ENCODE results near the gene PLCL1.
"Not testable (repeated sequence)": the region's sequence is repeated elsewhere in the genome, so short reads cannot be mapped to it uniquely, and the experiment has no call there.

DNA sequence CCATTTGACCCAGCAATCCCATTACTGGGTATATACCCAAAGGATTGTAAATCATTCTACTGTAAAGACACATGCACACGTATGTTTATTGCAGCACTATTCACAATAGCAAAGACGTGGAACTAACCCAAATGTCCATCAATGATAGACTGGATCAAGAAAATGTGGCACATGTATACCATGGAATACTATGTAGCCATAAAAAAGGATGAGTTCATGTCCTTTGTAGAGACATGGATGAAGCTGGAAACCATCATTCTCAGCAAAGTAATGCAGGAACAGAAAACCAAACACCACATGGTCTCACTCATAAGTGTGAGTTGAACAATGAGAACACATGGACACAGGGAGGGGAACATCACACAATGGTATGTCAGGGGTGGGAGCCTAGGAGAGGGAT lies 30.4 kb downstream of the PLCL1 start:
- TF ChIP-seq, protein P1, sequence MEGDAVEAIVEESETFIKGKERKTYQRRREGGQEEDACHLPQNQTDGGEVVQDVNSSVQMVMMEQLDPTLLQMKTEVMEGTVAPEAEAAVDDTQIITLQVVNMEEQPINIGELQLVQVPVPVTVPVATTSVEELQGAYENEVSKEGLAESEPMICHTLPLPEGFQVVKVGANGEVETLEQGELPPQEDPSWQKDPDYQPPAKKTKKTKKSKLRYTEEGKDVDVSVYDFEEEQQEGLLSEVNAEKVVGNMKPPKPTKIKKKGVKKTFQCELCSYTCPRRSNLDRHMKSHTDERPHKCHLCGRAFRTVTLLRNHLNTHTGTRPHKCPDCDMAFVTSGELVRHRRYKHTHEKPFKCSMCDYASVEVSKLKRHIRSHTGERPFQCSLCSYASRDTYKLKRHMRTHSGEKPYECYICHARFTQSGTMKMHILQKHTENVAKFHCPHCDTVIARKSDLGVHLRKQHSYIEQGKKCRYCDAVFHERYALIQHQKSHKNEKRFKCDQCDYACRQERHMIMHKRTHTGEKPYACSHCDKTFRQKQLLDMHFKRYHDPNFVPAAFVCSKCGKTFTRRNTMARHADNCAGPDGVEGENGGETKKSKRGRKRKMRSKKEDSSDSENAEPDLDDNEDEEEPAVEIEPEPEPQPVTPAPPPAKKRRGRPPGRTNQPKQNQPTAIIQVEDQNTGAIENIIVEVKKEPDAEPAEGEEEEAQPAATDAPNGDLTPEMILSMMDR (IDR thresholded peaks at IDR 0.05) = not testable (repeated sequence)
- TF ChIP-seq POLR2A, POLR2AphosphoS5, EP300 (IDR thresholded peaks at IDR 0.05): not testable (repeated sequence)
